T-helper 22 cell (primary cell): ENCODE results near the gene TRIM62.

Experiments used
- DNase-seq: peaks from one replicate; pipeline ENCODE4 v3.0.0-alpha.2; 2020; ENCODE audit warnings: low read depth

TRIM62 gene

GRCh38 chr1:33098371-33098770 is 83.5 kb downstream of the TRIM62 start:
- no peak for DNase-seq

- no peak for DNase-seq
Measured at GRCh38 chr1:33097762-33098161, 84.1 kb downstream of the TRIM62 start.

GRCh38 chr1:33097137-33097611 is 84.7 kb downstream of the TRIM62 start:
- no peak for DNase-seq

GRCh38 chr1:33096363-33097005 is 85.4 kb downstream of the TRIM62 start:
- DNase-seq, result no peak
